Measurements from ENCODE around the gene FARS2.

DNA sequence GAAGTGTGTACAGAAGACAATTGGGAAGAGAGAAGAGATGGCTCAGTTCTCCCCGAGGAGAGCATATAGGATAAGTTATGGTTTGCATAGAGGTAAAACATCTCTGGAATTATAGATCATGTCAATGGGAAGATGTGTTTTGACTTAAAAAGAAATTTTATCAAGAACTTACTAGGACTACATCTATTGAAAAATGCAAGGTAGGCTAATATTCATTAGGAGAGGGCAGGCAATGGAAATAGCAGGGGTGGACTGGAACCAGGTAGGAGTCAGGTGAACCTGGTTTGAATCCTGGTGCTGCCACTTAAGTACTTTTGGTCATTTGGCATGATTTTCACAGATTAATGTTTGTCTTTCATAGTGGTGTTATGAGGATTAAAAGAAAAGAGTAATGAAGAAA is 96.2 kb downstream of the FARS2 start:
- TF ChIP-seq, protein P1, sequence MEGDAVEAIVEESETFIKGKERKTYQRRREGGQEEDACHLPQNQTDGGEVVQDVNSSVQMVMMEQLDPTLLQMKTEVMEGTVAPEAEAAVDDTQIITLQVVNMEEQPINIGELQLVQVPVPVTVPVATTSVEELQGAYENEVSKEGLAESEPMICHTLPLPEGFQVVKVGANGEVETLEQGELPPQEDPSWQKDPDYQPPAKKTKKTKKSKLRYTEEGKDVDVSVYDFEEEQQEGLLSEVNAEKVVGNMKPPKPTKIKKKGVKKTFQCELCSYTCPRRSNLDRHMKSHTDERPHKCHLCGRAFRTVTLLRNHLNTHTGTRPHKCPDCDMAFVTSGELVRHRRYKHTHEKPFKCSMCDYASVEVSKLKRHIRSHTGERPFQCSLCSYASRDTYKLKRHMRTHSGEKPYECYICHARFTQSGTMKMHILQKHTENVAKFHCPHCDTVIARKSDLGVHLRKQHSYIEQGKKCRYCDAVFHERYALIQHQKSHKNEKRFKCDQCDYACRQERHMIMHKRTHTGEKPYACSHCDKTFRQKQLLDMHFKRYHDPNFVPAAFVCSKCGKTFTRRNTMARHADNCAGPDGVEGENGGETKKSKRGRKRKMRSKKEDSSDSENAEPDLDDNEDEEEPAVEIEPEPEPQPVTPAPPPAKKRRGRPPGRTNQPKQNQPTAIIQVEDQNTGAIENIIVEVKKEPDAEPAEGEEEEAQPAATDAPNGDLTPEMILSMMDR (IDR thresholded peaks at IDR 0.05) = no peak
- no peak for TF ChIP-seq POLR2A (IDR thresholded peaks at IDR 0.05)
